ENCODE results near the gene DPEP2. TPM values are rescaled to one million over a fixed set of nuclear protein-coding genes. Genes with fewer than 3 reads are reported as not detected.

The DPEP2 gene
- total and polyA plus RNA-seq, 2 of the 13 experiments (the other 11 are each of a cell fraction or from before 2014, with no cell fraction given), result 0.18 TPM; not detected in 1

GRCh38 chr16:67943256-67943618, 56.0 kb downstream of the DPEP2 start (continued):
- TF ChIP-seq, protein P1, sequence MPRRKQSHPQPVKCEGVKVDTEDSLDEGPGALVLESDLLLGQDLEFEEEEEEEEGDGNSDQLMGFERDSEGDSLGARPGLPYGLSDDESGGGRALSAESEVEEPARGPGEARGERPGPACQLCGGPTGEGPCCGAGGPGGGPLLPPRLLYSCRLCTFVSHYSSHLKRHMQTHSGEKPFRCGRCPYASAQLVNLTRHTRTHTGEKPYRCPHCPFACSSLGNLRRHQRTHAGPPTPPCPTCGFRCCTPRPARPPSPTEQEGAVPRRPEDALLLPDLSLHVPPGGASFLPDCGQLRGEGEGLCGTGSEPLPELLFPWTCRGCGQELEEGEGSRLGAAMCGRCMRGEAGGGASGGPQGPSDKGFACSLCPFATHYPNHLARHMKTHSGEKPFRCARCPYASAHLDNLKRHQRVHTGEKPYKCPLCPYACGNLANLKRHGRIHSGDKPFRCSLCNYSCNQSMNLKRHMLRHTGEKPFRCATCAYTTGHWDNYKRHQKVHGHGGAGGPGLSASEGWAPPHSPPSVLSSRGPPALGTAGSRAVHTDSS (CRISPR knock-in tag; conservative IDR thresholded peaks at IDR 0.05), result no peak
- TF ChIP-seq GRHL1 (CRISPR knock-in tag; conservative IDR thresholded peaks at IDR 0.05) (no peak), ZNF563 (CRISPR knock-in tag; IDR thresholded peaks at IDR 0.05) (no peak), ZSCAN20 (CRISPR knock-in tag; IDR thresholded peaks at IDR 0.05; ENCODE audit: borderline replicate concordance) (no peak), AHR (CRISPR knock-in tag; IDR thresholded peaks at IDR 0.05) (no peak), ZNF564 (CRISPR knock-in tag; IDR thresholded peaks at IDR 0.05) (0 out of 2 replicates have a peak, but pooled peaks have one; percentile 27), ZSCAN31 (CRISPR knock-in tag; IDR thresholded peaks at IDR 0.05; ENCODE audit: low read depth) (no peak; the same call in 1 of the 2 replicates), ZNF543 (CRISPR knock-in tag; IDR thresholded peaks at IDR 0.05) (peak; percentile 82; the same call in 1 of the 2 replicates), ZNF782 (CRISPR knock-in tag; IDR thresholded peaks at IDR 0.05; ENCODE audit: borderline replicate concordance) (no peak), ZNF350 (CRISPR knock-in tag; IDR thresholded peaks at IDR 0.05; ENCODE audit: borderline replicate concordance, low read depth) (no peak), MAF1 (CRISPR knock-in tag; IDR thresholded peaks at IDR 0.05; ENCODE audit: borderline replicate concordance) (no peak), HDAC1 (CRISPR knock-in tag; IDR thresholded peaks at IDR 0.05) (peak; percentile 87), AHDC1 (CRISPR knock-in tag; IDR thresholded peaks at IDR 0.05; ENCODE audit: borderline replicate concordance) (peak; percentile 42; the same call in 1 of the 2 replicates)
- TF ChIP-seq, protein P2, sequence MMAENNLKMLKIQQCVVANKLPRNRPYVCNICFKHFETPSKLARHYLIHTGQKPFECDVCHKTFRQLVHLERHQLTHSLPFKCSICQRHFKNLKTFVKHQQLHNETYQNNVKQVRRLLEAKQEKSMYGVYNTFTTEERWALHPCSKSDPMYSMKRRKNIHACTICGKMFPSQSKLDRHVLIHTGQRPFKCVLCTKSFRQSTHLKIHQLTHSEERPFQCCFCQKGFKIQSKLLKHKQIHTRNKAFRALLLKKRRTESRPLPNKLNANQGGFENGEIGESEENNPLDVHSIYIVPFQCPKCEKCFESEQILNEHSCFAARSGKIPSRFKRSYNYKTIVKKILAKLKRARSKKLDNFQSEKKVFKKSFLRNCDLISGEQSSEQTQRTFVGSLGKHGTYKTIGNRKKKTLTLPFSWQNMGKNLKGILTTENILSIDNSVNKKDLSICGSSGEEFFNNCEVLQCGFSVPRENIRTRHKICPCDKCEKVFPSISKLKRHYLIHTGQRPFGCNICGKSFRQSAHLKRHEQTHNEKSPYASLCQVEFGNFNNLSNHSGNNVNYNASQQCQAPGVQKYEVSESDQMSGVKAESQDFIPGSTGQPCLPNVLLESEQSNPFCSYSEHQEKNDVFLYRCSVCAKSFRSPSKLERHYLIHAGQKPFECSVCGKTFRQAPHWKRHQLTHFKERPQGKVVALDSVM (CRISPR knock-in tag; IDR thresholded peaks at IDR 0.05), result peak; percentile 29; the same call in 1 of the 2 replicates
- TF ChIP-seq, protein P3, sequence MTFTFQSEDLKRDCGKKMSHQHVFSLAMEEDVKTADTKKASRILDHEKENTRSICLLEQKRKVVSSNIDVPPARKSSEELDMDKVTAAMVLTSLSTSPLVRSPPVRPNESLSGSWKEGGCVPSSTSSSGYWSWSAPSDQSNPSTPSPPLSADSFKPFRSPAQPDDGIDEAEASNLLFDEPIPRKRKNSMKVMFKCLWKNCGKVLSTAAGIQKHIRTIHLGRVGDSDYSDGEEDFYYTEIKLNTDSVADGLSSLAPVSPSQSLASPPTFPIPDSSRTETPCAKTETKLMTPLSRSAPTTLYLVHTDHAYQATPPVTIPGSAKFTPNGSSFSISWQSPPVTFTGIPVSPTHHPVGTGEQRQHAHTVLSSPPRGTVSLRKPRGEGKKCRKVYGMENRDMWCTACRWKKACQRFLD (CRISPR knock-in tag; IDR thresholded peaks at IDR 0.05; ENCODE audit: borderline replicate concordance), result no peak; the same call in 1 of the 2 replicates

All from HepG2 (cell line).